IPS-15b (cell line): ENCODE data around the gene BANK1.

Experiments used
- H3K27me3 ChIP-seq: one replicate; pipeline ENCODE4 v1.6.1; 2013; ENCODE audit warnings: low read length; ENCODE audit not compliant: control insufficient read depth, insufficient read depth
- H3K36me3 ChIP-seq: one replicate; pipeline ENCODE4 v1.6.1; 2013; ENCODE audit warnings: low read length; ENCODE audit not compliant: control insufficient read depth, insufficient read depth
- H3K4me1 ChIP-seq: one replicate; pipeline ENCODE4 v1.6.1; 2013; ENCODE audit warnings: mild to moderate bottlenecking, low read length; ENCODE audit not compliant: control insufficient read depth, insufficient read depth
- H3K4me3 ChIP-seq: one replicate; pipeline ENCODE4 v1.5.1; 2013; ENCODE audit warnings: low read depth, low read length
- H3K9ac ChIP-seq: one replicate; pipeline ENCODE4 v1.6.1; 2013; ENCODE audit warnings: low read depth, mild to moderate bottlenecking, low read length
- H3K9me3 ChIP-seq: one replicate; pipeline ENCODE4 v1.6.1; 2013; ENCODE audit warnings: mild to moderate bottlenecking, low read length; ENCODE audit not compliant: control insufficient read depth, insufficient read depth

The BANK1 gene

DNA sequence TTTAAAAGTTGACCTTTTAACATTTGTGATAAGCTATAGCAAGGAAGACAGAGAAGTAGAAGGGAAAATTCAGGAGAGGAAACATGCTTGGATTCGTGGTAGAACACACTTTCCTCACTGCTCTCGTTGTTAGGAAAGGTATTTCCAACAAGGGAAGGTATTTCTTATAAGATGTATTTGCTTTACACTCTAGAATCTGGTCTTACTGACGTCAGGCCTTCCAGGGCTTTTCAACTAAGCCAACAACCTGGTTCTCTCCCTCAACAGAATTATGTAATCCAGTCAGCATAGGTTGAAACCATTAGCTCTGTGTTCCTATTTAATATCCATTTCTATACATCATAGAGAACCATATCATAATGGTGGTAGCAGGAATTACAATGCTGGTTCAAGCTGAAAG, 312.8 kb downstream of the BANK1 start:
- Histone ChIP-seq H3K36me3 (no peaks in the 10 kb centered on the region), H3K27me3 (no peaks in the 10 kb centered on the region), H3K4me3 (no peak overlapping the region), H3K9ac (no peak overlapping the region), H3K9me3 (no peaks in the 10 kb centered on the region), H3K4me1 (no peaks in the 10 kb centered on the region)

DNA sequence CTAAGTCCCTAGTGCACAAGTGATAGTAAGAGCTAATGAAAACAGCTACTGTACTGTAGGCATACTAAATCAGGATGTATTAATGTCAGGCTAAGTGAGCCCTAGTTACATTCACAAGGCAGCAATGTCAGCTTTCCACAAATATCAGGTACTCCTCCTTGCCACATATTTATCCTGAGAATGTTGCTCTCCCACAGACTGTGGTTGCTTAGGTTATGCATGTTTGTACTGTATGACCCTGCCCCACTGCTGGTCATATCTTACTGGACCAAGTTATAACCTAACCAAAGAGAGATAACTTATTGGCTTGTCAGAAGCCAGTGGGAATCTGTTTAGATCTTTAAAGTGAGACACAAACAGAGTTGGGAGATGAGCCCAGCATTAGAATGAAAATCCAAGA, 313.7 kb downstream of the BANK1 start:
- H3K9ac ChIP-seq = no peak overlapping the region
- H3K27me3 ChIP-seq = no peaks in the 10 kb centered on the region

DNA sequence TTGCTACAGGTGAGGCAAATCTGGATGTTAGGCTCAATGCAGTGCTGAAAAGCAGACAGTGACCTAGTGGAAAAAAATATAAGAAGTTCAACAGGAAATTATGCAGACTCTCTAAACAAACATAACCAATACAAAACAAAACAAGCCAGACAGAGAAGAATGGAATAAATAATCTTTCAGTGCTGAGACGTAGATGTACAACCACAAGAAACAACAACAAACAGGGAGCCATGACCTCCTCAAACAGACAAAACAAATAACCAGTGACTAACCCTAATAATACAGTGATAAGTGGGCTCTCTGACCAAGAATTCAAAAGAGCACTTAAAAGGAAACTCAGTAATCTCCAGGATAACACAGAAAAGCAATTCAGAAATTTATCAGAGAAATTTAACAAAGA, 315.5 kb downstream of the BANK1 start:
- no peak overlapping the region for H3K9ac ChIP-seq
- no peaks in the 10 kb centered on the region for H3K27me3 ChIP-seq
- no peaks in the 10 kb centered on the region for H3K36me3 ChIP-seq
- no peaks in the 10 kb centered on the region for H3K4me1 ChIP-seq
- no peak overlapping the region for H3K4me3 ChIP-seq
- no peaks in the 10 kb centered on the region for H3K9me3 ChIP-seq

More for the DNA sequence above, 313.7 kb downstream of the BANK1 start:
- H3K36me3 ChIP-seq = no peaks in the 10 kb centered on the region
- H3K9me3 ChIP-seq = no peaks in the 10 kb centered on the region
- H3K4me3 ChIP-seq = no peak overlapping the region
- H3K4me1 ChIP-seq = no peaks in the 10 kb centered on the region

DNA sequence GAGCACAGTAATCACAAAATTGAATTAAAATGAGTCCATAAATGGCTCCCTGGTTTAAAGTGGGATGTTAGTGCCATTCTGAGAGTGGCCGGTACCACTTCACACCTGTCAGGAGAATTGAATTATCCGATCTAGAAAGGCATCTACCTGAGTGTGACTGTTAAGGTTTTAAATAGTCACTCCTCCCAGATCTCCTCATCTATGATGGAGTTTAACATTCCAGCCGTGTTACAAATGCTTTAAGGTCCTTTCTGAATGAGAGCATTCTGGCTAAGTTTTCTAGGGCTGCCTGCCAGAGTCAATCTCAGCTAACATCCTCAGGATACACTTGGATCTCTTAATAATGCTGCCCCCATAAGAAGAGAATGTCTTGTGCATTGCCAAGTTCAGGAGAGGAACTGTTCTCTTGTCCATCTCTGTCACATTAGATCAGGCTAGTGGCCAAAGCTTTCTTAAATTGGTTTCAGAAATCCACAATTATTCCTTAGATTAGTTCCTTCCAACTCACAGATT, 323.6 kb downstream of the BANK1 start:
- no peak overlapping the region for H3K4me3 ChIP-seq
- H3K9me3 ChIP-seq = no peaks in the 10 kb centered on the region
- H3K36me3 ChIP-seq = no peaks in the 10 kb centered on the region
- H3K4me1 ChIP-seq = no peaks in the 10 kb centered on the region
- H3K27me3 ChIP-seq = no peaks in the 10 kb centered on the region
- no peak overlapping the region for H3K9ac ChIP-seq

DNA sequence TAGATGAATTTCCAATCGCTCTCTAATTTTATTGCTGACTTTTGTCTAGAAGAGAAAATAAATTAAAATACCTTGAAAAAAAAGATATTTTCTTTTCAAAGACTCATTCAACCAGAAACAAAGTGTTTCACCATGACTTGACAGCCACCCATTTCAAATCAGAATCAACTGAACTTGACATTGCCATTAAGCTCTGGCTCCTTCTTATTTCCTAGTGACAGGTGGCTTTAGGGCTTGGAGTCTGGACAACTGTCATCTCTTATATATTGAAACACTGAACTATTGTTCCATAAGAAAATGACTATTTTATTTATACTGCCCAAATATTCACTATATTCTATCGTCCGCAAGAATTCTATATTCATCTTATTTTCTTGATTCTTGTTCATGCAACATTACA, 325.6 kb downstream of the BANK1 start:
- H3K4me3 ChIP-seq = no peak overlapping the region
- no peaks in the 10 kb centered on the region for H3K9me3 ChIP-seq
- H3K27me3 ChIP-seq = no peaks in the 10 kb centered on the region
- no peak overlapping the region for H3K9ac ChIP-seq
- no peaks in the 10 kb centered on the region for H3K4me1 ChIP-seq
- no peaks in the 10 kb centered on the region for H3K36me3 ChIP-seq

DNA sequence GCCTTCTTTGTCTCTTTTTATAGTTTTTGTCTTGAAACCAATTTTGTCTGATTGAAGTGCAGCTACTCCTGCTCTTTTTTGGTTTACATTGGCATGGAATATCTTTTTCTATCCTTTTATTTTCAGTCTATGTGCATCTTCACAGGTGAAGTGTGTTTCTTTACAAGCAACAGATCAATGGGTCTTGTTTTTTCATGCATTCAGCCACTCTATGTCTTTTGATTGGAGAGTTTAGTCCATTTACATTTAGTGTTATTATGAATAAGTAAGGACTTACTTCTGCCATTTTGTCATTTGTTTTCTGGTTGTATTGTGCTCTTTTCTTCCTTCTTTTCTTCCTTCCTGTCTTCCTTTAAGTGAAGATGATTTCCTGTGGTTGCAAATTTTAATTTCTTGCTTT, 330.3 kb downstream of the BANK1 start:
- no peak overlapping the region for H3K9ac ChIP-seq

More for the DNA sequence above, 330.3 kb downstream of the BANK1 start:
- H3K27me3 ChIP-seq = no peaks in the 10 kb centered on the region
- H3K36me3 ChIP-seq = no peaks in the 10 kb centered on the region
- no peaks in the 10 kb centered on the region for H3K9me3 ChIP-seq
- no peaks in the 10 kb centered on the region for H3K4me1 ChIP-seq
- no peak overlapping the region for H3K4me3 ChIP-seq
